Ovary (tissue), 3 donors: ENCODE results near the gene IRF9.

Source experiments
- EP300 ChIP-seq: sonication (generic); formaldehyde crosslinking; IDR thresholded peaks from one replicate; pipeline ENCODE4 v1.6.1; 2017; ENCODE audit warnings: antibody characterized with exemption
- POLR2A ChIP-seq: fragments of 450-650 bp; IDR thresholded peaks from one replicate; pipeline ENCODE4 v1.6.1; 2017; ENCODE audit warnings: antibody characterized with exemption, mild to moderate bottlenecking, moderate library complexity
- TF ChIP-seq, protein P1 (sequence below), 3 donors: fragments of 450-650 bp in 2 of 3; fragments of 200-600 bp in 1 of 3; IDR thresholded peaks; one replicate each; pipeline versions ENCODE4 v1.5.1 to v1.8.0; 2016 to 2022; ENCODE audit warnings: antibody characterized with exemption in 3 of 3, mild to moderate bottlenecking in 1 of 3
- donor health status: DM: no; HTN: no; CAD: no.

DNA sequence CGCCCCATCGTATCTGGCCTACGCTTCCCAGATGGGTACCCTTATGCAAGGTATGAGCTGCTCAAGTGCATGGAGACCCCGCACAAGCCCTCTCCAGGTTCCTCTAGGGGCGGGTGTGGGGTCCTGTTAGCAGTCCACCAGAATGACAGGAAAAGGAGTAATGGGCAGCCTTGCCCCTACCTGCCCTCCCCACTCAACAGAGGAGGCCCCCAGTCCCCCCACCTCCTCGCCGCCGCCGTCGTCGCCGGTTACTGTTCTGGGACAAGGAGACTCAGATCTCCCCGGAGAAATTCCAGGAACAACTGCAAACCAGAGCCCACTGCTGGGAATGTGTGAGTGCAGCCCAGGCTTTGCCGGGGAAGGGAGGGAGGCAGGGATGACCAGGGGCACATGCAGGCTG lies 16.8 kb downstream of the IRF9 start:
- TF ChIP-seq, protein P1, sequence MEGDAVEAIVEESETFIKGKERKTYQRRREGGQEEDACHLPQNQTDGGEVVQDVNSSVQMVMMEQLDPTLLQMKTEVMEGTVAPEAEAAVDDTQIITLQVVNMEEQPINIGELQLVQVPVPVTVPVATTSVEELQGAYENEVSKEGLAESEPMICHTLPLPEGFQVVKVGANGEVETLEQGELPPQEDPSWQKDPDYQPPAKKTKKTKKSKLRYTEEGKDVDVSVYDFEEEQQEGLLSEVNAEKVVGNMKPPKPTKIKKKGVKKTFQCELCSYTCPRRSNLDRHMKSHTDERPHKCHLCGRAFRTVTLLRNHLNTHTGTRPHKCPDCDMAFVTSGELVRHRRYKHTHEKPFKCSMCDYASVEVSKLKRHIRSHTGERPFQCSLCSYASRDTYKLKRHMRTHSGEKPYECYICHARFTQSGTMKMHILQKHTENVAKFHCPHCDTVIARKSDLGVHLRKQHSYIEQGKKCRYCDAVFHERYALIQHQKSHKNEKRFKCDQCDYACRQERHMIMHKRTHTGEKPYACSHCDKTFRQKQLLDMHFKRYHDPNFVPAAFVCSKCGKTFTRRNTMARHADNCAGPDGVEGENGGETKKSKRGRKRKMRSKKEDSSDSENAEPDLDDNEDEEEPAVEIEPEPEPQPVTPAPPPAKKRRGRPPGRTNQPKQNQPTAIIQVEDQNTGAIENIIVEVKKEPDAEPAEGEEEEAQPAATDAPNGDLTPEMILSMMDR (IDR thresholded peaks at IDR 0.05) = no peak
- TF ChIP-seq EP300 = no peak
- TF ChIP-seq POLR2A = no peak
